Measurements from ENCODE around the gene SFI1.
A peak's percentile ranks its signal among the peaks of the same experiment; 100 is the strongest.

Gene SFI1

GRCh38 chr22:31635638-31636306 lies 139.4 kb downstream of the SFI1 start:
- no peak for DNase-seq (ENCODE audit: low read depth)

- no peak for DNase-seq (ENCODE audit: low read depth)
Observed at GRCh38 chr22:31637447-31637890, 141.1 kb downstream of the SFI1 start.

GRCh38 chr22:31637891-31638618 lies 141.7 kb downstream of the SFI1 start:
- DNase-seq (ENCODE audit: low read depth): peak; percentile 41

- no peak for DNase-seq (ENCODE audit: low read depth)
Observed at GRCh38 chr22:31639436-31640039, 143.2 kb downstream of the SFI1 start.

- peak; percentile 99 for DNase-seq (ENCODE audit: low read depth)
Observed at GRCh38 chr22:31646186-31647019, 150.1 kb downstream of the SFI1 start.

- peak; percentile 20 for DNase-seq (ENCODE audit: low read depth)
Observed at GRCh38 chr22:31647066-31647465, 150.7 kb downstream of the SFI1 start.

- peak; percentile 90 for DNase-seq (ENCODE audit: low read depth)
Observed at GRCh38 chr22:31647523-31648320, 151.4 kb downstream of the SFI1 start.

- peak; percentile 81 for DNase-seq (ENCODE audit: low read depth)
Observed at GRCh38 chr22:31650391-31650790, 154.1 kb downstream of the SFI1 start.

- no peak for DNase-seq (ENCODE audit: low read depth)
Observed at GRCh38 chr22:31651664-31652063, 155.3 kb downstream of the SFI1 start.

- DNase-seq (ENCODE audit: low read depth): no peak
Observed at GRCh38 chr22:31652088-31652487, 155.8 kb downstream of the SFI1 start.

- no peak for DNase-seq (ENCODE audit: low read depth)
Observed at GRCh38 chr22:31652911-31653684, 156.8 kb downstream of the SFI1 start.

- DNase-seq (ENCODE audit: low read depth): no peak
Observed at GRCh38 chr22:31653944-31654343, 157.6 kb downstream of the SFI1 start.

GRCh38 chr22:31654408-31654807 lies 158.1 kb downstream of the SFI1 start:
- no peak for DNase-seq (ENCODE audit: low read depth)

- peak; percentile 48 for DNase-seq (ENCODE audit: low read depth)
Observed at GRCh38 chr22:31659246-31659645, 162.9 kb downstream of the SFI1 start.

GRCh38 chr22:31660860-31661341 lies 164.6 kb downstream of the SFI1 start:
- DNase-seq (ENCODE audit: low read depth): peak; percentile 92

GRCh38 chr22:31661851-31662667 lies 165.7 kb downstream of the SFI1 start, which contains the start of gene PISD:
PISD (minus strand) TSS chr22:31662215; CDS start chr22:31662208, 7 bp downstream.
- peak; percentile 97 for DNase-seq (ENCODE audit: low read depth)

GRCh38 chr22:31662668-31663037 lies 166.3 kb downstream of the SFI1 start:
- DNase-seq (ENCODE audit: low read depth): no peak
